ENCODE measurements around the gene ASB1. TPM values are rescaled to one million over a fixed set of nuclear protein-coding genes. Genes with fewer than 3 reads are reported as not detected.

The ASB1 gene
- total and polyA plus RNA-seq, 2 of the 13 experiments (the other 11 are each of a cell fraction or from before 2014, with no cell fraction given) = 48.6 to 49.2 TPM

- peak; percentile 49; the same call in 1 of the 2 replicates for TF ChIP-seq ZFX (CRISPR knock-in tag; IDR thresholded peaks at IDR 0.05; ENCODE audit: low read depth)
- TF ChIP-seq EP300 (IDR thresholded peaks at IDR 0.05; ENCODE audit: low read depth in 2 of 2, low read length in 2 of 2) = peak in 1 of 2 experiments; percentile 72; a peak in 1 of 4 replicates
- no peak for TF ChIP-seq EP300 (CRISPR knock-in tag; IDR thresholded peaks at IDR 0.05; ENCODE audit: borderline replicate concordance)
- 0 out of 4 replicates have a peak, but pooled peaks of 1 of the 2 experiments have one; percentile 1 for TF ChIP-seq MAFK (conservative IDR thresholded peaks at IDR 0.05 in 1 of 2, IDR thresholded peaks at IDR 0.05 in 1 of 2; ENCODE audit: low read length in 2 of 2)
- TF ChIP-seq ZSCAN25 (CRISPR knock-in tag; IDR thresholded peaks at IDR 0.05) = no peak
- TF ChIP-seq SIX1 (CRISPR knock-in tag; IDR thresholded peaks at IDR 0.05; ENCODE audit: borderline replicate concordance) = peak; percentile 55; the same call in 1 of the 2 replicates
- TF ChIP-seq ZNF207 (IDR thresholded peaks at IDR 0.05; ENCODE audit: borderline replicate concordance) = no peak
- no peak; the same call in 1 of the 2 replicates for TF ChIP-seq ZBTB26 (CRISPR knock-in tag; IDR thresholded peaks at IDR 0.05; ENCODE audit: borderline replicate concordance)
- TF ChIP-seq TP53 (CRISPR knock-in tag; conservative IDR thresholded peaks at IDR 0.05) = no peak
- TF ChIP-seq RFX3 (CRISPR knock-in tag; IDR thresholded peaks at IDR 0.05) = no peak
- no peak for TF ChIP-seq IKZF1 (IDR thresholded peaks at IDR 0.05)
- TF ChIP-seq FOXA3 (CRISPR knock-in tag; IDR thresholded peaks at IDR 0.05) = peak; percentile 91
- 0 out of 2 replicates have a peak, but pooled peaks have one; percentile 11 for TF ChIP-seq HES4 (CRISPR knock-in tag; IDR thresholded peaks at IDR 0.05; ENCODE audit: borderline replicate concordance)
- TF ChIP-seq ZNF180 (CRISPR knock-in tag; IDR thresholded peaks at IDR 0.05; ENCODE audit: borderline replicate concordance, low read depth) = no peak
- TF ChIP-seq ARNT2 (CRISPR knock-in tag; IDR thresholded peaks at IDR 0.05; ENCODE audit: low read depth) = no peak
- 0 out of 2 replicates have a peak, but pooled peaks have one; percentile 16 for TF ChIP-seq FOSL2 (CRISPR knock-in tag; IDR thresholded peaks at IDR 0.05)
- TF ChIP-seq, protein P1, sequence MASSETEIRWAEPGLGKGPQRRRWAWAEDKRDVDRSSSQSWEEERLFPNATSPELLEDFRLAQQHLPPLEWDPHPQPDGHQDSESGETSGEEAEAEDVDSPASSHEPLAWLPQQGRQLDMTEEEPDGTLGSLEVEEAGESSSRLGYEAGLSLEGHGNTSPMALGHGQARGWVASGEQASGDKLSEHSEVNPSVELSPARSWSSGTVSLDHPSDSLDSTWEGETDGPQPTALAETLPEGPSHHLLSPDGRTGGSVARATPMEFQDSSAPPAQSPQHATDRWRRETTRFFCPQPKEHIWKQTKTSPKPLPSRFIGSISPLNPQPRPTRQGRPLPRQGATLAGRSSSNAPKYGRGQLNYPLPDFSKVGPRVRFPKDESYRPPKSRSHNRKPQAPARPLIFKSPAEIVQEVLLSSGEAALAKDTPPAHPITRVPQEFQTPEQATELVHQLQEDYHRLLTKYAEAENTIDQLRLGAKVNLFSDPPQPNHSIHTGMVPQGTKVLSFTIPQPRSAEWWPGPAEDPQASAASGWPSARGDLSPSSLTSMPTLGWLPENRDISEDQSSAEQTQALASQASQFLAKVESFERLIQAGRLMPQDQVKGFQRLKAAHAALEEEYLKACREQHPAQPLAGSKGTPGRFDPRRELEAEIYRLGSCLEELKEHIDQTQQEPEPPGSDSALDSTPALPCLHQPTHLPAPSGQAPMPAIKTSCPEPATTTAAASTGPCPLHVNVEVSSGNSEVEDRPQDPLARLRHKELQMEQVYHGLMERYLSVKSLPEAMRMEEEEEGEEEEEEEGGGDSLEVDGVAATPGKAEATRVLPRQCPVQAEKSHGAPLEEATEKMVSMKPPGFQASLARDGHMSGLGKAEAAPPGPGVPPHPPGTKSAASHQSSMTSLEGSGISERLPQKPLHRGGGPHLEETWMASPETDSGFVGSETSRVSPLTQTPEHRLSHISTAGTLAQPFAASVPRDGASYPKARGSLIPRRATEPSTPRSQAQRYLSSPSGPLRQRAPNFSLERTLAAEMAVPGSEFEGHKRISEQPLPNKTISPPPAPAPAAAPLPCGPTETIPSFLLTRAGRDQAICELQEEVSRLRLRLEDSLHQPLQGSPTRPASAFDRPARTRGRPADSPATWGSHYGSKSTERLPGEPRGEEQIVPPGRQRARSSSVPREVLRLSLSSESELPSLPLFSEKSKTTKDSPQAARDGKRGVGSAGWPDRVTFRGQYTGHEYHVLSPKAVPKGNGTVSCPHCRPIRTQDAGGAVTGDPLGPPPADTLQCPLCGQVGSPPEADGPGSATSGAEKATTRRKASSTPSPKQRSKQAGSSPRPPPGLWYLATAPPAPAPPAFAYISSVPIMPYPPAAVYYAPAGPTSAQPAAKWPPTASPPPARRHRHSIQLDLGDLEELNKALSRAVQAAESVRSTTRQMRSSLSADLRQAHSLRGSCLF (CRISPR knock-in tag; IDR thresholded peaks at IDR 0.05; ENCODE audit: borderline replicate concordance) = no peak
- TF ChIP-seq ZNF232 (CRISPR knock-in tag; IDR thresholded peaks at IDR 0.05; ENCODE audit: borderline replicate concordance) = peak; percentile 25; the same call in 1 of the 2 replicates
- peak; percentile 54; the same call in 1 of the 2 replicates for TF ChIP-seq POLR2AphosphoS5 (IDR thresholded peaks at IDR 0.05; ENCODE audit: low read depth, low read length)
- TF ChIP-seq ZNF367 (CRISPR knock-in tag; IDR thresholded peaks at IDR 0.05; ENCODE audit: borderline replicate concordance) = no peak
- no peak for TF ChIP-seq THAP9 (CRISPR knock-in tag; IDR thresholded peaks at IDR 0.05; ENCODE audit: borderline replicate concordance)
Measured at GRCh38 chr2:238403632-238404405, 22.9 kb upstream of the ASB1 start (continued).

Data from HepG2 (cell line).